Muscle of leg (tissue), 16 donors: ENCODE results near the gene IER3IP1. TPM values are rescaled to one million over a fixed set of nuclear protein-coding genes. Genes with fewer than 3 reads are reported as not detected.
A peak's percentile ranks its signal among the peaks of the same experiment; 100 is the strongest.
"Not testable (repeated sequence)": the region's sequence is repeated elsewhere in the genome, so short reads cannot be mapped to it uniquely, and the experiment has no call there.

ENCODE experiments used
- DNase-seq: peaks from one replicate; pipeline ENCODE4 v3.0.0; 2013
- H3K27ac ChIP-seq: one replicate; pipeline ENCODE4 v1.5.1; 2013; ENCODE audit warnings: mild to moderate bottlenecking, low read length, control low read depth
- H3K27me3 ChIP-seq: one replicate; pipeline ENCODE4 v1.6.1; 2013; ENCODE audit warnings: low read length; ENCODE audit not compliant: control insufficient read depth, insufficient read depth
- H3K36me3 ChIP-seq: one replicate; pipeline ENCODE4 v1.6.1; 2013; ENCODE audit warnings: low read length; ENCODE audit not compliant: control insufficient read depth, insufficient read depth
- H3K4me1 ChIP-seq: one replicate; pipeline ENCODE4 v1.6.1; 2013; ENCODE audit warnings: low read length; ENCODE audit not compliant: control insufficient read depth, insufficient read depth
- H3K4me3 ChIP-seq: one replicate; pipeline ENCODE4 v1.5.1; 2013; ENCODE audit warnings: low read length, control low read depth
- H3K9me3 ChIP-seq: replicated peaks from 2 replicates; pipeline ENCODE4 v1.6.1; 2013; ENCODE audit warnings: low read depth, low read length; ENCODE audit not compliant: control insufficient read depth
- WGBS: methylation state at CpG from one replicate; pipeline ENCODE4 v1.1.5; 2013; ENCODE audit warnings: missing lambda C conversion rate; ENCODE audit not compliant: insufficient coverage; 5-methylcytosine and 5-hydroxymethylcytosine counted together
- long read RNA-seq, 11 donors: transcript quantifications; one replicate each; lab custom pipeline, GENCODE V29; 2026
- polyA plus RNA-seq, 8 donors: library from polyadenylated mRNA; unstranded; fragments of 120-200 nt; gene quantifications; one replicate each; pipeline versions ENCODE4 v1.2.1 to v1.2.3, GENCODE V29; 2013; ENCODE audit warnings: inconsistent platforms in 1 of 8, low replicate concordance in 1 of 8; ENCODE audit not compliant: insufficient read length in 8 of 8, insufficient read depth in 1 of 8
- total RNA-seq: library from RNA; stranded (reverse); fragments of 120-200 nt; gene quantifications from one replicate; pipeline ENCODE4 v1.2.4, GENCODE V29; 2013

The IER3IP1 gene, protein sequence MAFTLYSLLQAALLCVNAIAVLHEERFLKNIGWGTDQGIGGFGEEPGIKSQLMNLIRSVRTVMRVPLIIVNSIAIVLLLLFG
- 20.0 TPM for total RNA-seq
- polyA plus RNA-seq = 10 to 100 TPM; 19.9 to 27.2 (median 21.5) TPM
- long read RNA-seq, donor 1, transcript IER3IP1-201 (3 exons, 3,689 nt) = major isoform, 22 of 33 reads
- long read RNA-seq, donor 1, partial matches to known transcripts = 11 of 33 reads
- long read RNA-seq, donor 1, other reads (novel, unspliced or antisense) = 0 of 33 reads
- long read RNA-seq, donor 2, transcript IER3IP1-201 (3 exons, 3,689 nt) = major isoform, 7 of 7 reads
- long read RNA-seq, donor 2, partial matches to known transcripts = 0 of 7 reads
- long read RNA-seq, donor 2, other reads (novel, unspliced or antisense) = 0 of 7 reads
- long read RNA-seq, donor 3, transcript IER3IP1-201 (3 exons, 3,689 nt) = major isoform, 47 of 58 reads
- long read RNA-seq, donor 3, partial matches to known transcripts = 10 of 58 reads
- long read RNA-seq, donor 3, other reads (novel, unspliced or antisense) = 0 of 58 reads
- long read RNA-seq, donor 4, transcript IER3IP1-201 (3 exons, 3,689 nt) = major isoform, 44 of 45 reads
- long read RNA-seq, donor 4, partial matches to known transcripts = 0 of 45 reads
- long read RNA-seq, donor 4, other reads (novel, unspliced or antisense) = 0 of 45 reads
- long read RNA-seq, donor 5, transcript IER3IP1-201 (3 exons, 3,689 nt) = major isoform, 108 of 144 reads
- long read RNA-seq, donor 5, partial matches to known transcripts = 33 of 144 reads
- long read RNA-seq, donor 5, other reads (novel, unspliced or antisense) = 0 of 144 reads
- long read RNA-seq, donor 6, transcript IER3IP1-201 (3 exons, 3,689 nt) = major isoform, 82 of 107 reads
- long read RNA-seq, donor 6, partial matches to known transcripts = 24 of 107 reads
- long read RNA-seq, donor 6, other reads (novel, unspliced or antisense) = 0 of 107 reads
- long read RNA-seq, donor 7, transcript IER3IP1-201 (3 exons, 3,689 nt) = major isoform, 68 of 104 reads
- long read RNA-seq, donor 7, partial matches to known transcripts = 34 of 104 reads
- long read RNA-seq, donor 7, other reads (novel, unspliced or antisense) = 0 of 104 reads
- long read RNA-seq, donor 8, transcript IER3IP1-201 (3 exons, 3,689 nt) = major isoform, 43 of 52 reads
- long read RNA-seq, donor 8, partial matches to known transcripts = 8 of 52 reads
- long read RNA-seq, donor 8, other reads (novel, unspliced or antisense) = 0 of 52 reads
- long read RNA-seq, donor 9, transcript IER3IP1-201 (3 exons, 3,689 nt) = major isoform, 49 of 72 reads
- long read RNA-seq, donor 9, partial matches to known transcripts = 22 of 72 reads
- long read RNA-seq, donor 9, other reads (novel, unspliced or antisense) = 0 of 72 reads
- long read RNA-seq, donor 10, transcript IER3IP1-201 (3 exons, 3,689 nt) = major isoform, 75 of 94 reads
- long read RNA-seq, donor 10, partial matches to known transcripts = 19 of 94 reads
- long read RNA-seq, donor 10, other reads (novel, unspliced or antisense) = 0 of 94 reads
- long read RNA-seq, donor 11, transcript IER3IP1-201 (3 exons, 3,689 nt) = major isoform, 54 of 73 reads
- long read RNA-seq, donor 11, partial matches to known transcripts = 18 of 73 reads
- long read RNA-seq, donor 11, other reads (novel, unspliced or antisense) = 0 of 73 reads

GRCh38 chr18:47175898-47176575 is at the start of gene IER3IP1:
IER3IP1 (minus strand) TSS chr18:47176364; CDS start chr18:47176277, 87 bp downstream.
- no peaks in the 10 kb centered on the region for H3K27me3 ChIP-seq
- under 1% methylated on average over 48 of the region's 48 CpGs for WGBS

DNA sequence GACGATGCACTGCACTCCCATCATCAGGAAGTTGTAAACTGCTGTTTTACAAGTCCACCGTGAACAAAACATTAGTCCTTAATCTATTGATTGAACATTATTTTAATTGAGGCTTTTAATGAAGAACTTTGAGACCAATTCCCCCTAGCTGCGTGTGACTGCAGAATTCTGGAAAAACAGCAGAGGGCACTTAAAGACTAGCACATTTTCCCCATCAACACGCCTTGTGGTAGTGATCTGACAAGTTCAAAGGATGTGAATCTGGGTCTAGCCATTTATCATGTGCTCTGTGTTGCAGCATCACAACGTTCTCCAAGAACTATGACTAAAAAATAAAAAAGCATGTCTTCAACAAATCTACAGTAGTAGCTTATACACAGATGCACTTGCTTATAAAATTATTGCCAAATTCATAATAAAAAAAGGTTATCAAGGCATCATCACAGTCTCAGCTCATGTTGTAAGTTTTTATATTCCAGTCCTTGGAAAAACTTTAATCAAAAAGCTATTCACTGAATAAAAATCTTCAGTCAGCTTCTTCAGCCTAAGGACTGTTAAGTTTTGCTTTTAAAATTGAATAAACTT is 39.5 kb upstream of the IER3IP1 start:
- WGBS = no CpG with 5 or more reads among the region's 5 CpGs

More at GRCh38 chr18:47175898-47176575, at the start of gene IER3IP1:
- peaks cover 9% of the 10 kb centered on the region for H3K4me1 ChIP-seq
- DNase-seq = peak; percentile 96
- peak within 1 kb of the TSS; percentile 98 for H3K4me3 ChIP-seq
- peaks cover 4% of the 10 kb centered on the region for H3K36me3 ChIP-seq
- H3K9me3 ChIP-seq = no peaks in the 10 kb centered on the region
- H3K27ac ChIP-seq = peak within 1 kb of the TSS; percentile 92

DNA sequence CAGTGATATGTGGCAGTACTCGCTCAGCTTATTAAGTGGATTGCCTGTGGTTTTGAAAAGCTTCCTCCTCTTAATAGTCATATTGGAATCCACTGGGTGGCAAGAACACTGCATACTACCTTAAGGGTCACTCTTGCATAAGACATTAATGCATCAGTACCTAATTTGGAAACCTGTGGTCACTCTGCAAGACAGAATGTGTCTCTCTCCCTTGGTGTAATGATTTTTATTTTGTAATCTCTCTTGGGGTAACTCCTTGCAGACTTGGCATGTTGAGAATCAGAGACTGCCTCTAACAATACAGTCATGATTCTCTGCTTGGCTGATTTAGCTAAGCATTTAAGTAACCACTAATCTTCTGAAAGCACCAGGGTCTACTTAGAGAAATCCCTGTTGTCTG is 33.0 kb upstream of the IER3IP1 start:
- H3K4me3 ChIP-seq = no peak overlapping the region
- peaks cover 3% of the 10 kb centered on the region for H3K27me3 ChIP-seq
- no peaks in the 10 kb centered on the region for H3K9me3 ChIP-seq
- no CpG with 5 or more reads among the region's 1 CpG for WGBS
- no peaks in the 10 kb centered on the region for H3K36me3 ChIP-seq
- H3K27ac ChIP-seq = no peak overlapping the region
- DNase-seq = no peak
- H3K4me1 ChIP-seq = no peaks in the 10 kb centered on the region

More for the DNA sequence above, 39.5 kb upstream of the IER3IP1 start:
- no peak overlapping the region for H3K27ac ChIP-seq
- no peaks in the 10 kb centered on the region for H3K4me1 ChIP-seq
- no peaks in the 10 kb centered on the region for H3K27me3 ChIP-seq
- H3K4me3 ChIP-seq = no peak overlapping the region
- H3K36me3 ChIP-seq = no peaks in the 10 kb centered on the region
- DNase-seq = peak; percentile 52
- no peaks in the 10 kb centered on the region for H3K9me3 ChIP-seq

- Histone ChIP-seq H3K4me1 (no peaks in the 10 kb centered on the region), H3K36me3 (no peaks in the 10 kb centered on the region), H3K4me3 (no peak overlapping the region), H3K27me3 (peaks cover 3% of the 10 kb centered on the region), H3K9me3 (no peaks in the 10 kb centered on the region), H3K27ac (no peak overlapping the region)
- no peak for DNase-seq
- no CpG with 5 or more reads among the region's 2 CpGs for WGBS
Measured at GRCh38 chr18:47206945-47207637, 30.9 kb upstream of the IER3IP1 start.

GRCh38 chr18:47204908-47205522 is 28.9 kb upstream of the IER3IP1 start:
- Histone ChIP-seq H3K27me3 (peaks cover 3% of the 10 kb centered on the region), H3K4me3 (no peak overlapping the region), H3K36me3 (no peaks in the 10 kb centered on the region), H3K9me3 (no peaks in the 10 kb centered on the region), H3K27ac (no peak overlapping the region), H3K4me1 (no peaks in the 10 kb centered on the region)
- 86% methylated on average over 2 of the region's 3 CpGs for WGBS
- DNase-seq = peak; percentile 52

GRCh38 chr18:47203626-47204464 is 27.7 kb upstream of the IER3IP1 start:
- H3K9me3 ChIP-seq = no peaks in the 10 kb centered on the region
- H3K4me1 ChIP-seq = no peaks in the 10 kb centered on the region
- no peak overlapping the region for H3K27ac ChIP-seq
- no peak for DNase-seq
- WGBS = no CpG with 5 or more reads among the region's 3 CpGs
- no peaks in the 10 kb centered on the region for H3K36me3 ChIP-seq
- H3K27me3 ChIP-seq = no peaks in the 10 kb centered on the region
- H3K4me3 ChIP-seq = no peak overlapping the region

- not testable (repeated sequence) for H3K27ac ChIP-seq, DNase-seq, H3K27me3 ChIP-seq, H3K4me1 ChIP-seq, H3K36me3 ChIP-seq, H3K4me3 ChIP-seq, H3K9me3 ChIP-seq
- no CpG with 5 or more reads among the region's 3 CpGs for WGBS
Measured at GRCh38 chr18:47195961-47196360, 19.8 kb upstream of the IER3IP1 start.
